ENCODE data around the gene ALOXE3. TPM values are rescaled to one million over a fixed set of nuclear protein-coding genes. Genes with fewer than 3 reads are reported as not detected.

Gene ALOXE3
- total RNA-seq, 1 donor from 2014 or later = not detected

- no peaks in the 10 kb centered on the region for H3K9me3 Mint-ChIP-seq (ENCODE audit: unreplicated experiment)
- H3K27me3 Mint-ChIP-seq (ENCODE audit: unreplicated experiment) = peaks cover 71% of the 10 kb centered on the region
- no peak overlapping the region for H3K4me3 Mint-ChIP-seq (ENCODE audit: unreplicated experiment)
- peaks cover 5% of the 10 kb centered on the region for H3K4me1 Mint-ChIP-seq (ENCODE audit: unreplicated experiment)
- no peak for TF ChIP-seq CTCF (IDR thresholded peaks at IDR 0.05)
- no peak overlapping the region for H3K27ac Mint-ChIP-seq (ENCODE audit: unreplicated experiment)
- H3K36me3 Mint-ChIP-seq (ENCODE audit: unreplicated experiment) = no peaks in the 10 kb centered on the region
- DNase-seq (ENCODE audit: extremely low spot score, unreplicated experiment) = no peak
These were observed 50.5 kb downstream of the ALOXE3 start for GRCh38 chr17:8067806-8068205.

- Mint-ChIP-seq H3K9me3 (ENCODE audit: unreplicated experiment) (no peaks in the 10 kb centered on the region), H3K27ac (ENCODE audit: unreplicated experiment) (no peak overlapping the region), H3K4me3 (ENCODE audit: unreplicated experiment) (no peak overlapping the region), H3K4me1 (ENCODE audit: unreplicated experiment) (peaks cover 8% of the 10 kb centered on the region), H3K36me3 (ENCODE audit: unreplicated experiment) (no peaks in the 10 kb centered on the region), H3K27me3 (ENCODE audit: unreplicated experiment) (peaks cover 72% of the 10 kb centered on the region)
- no peak for TF ChIP-seq CTCF (IDR thresholded peaks at IDR 0.05)
- no peak for DNase-seq (ENCODE audit: extremely low spot score, unreplicated experiment)
These were observed 51.2 kb downstream of the ALOXE3 start for GRCh38 chr17:8066841-8067775.

GRCh38 chr17:8064561-8065019 is 53.7 kb downstream of the ALOXE3 start:
- Mint-ChIP-seq H3K36me3 (ENCODE audit: unreplicated experiment) (no peaks in the 10 kb centered on the region), H3K9me3 (ENCODE audit: unreplicated experiment) (no peaks in the 10 kb centered on the region), H3K27ac (ENCODE audit: unreplicated experiment) (no peak overlapping the region), H3K4me3 (ENCODE audit: unreplicated experiment) (no peak overlapping the region), H3K27me3 (ENCODE audit: unreplicated experiment) (peaks cover 69% of the 10 kb centered on the region), H3K4me1 (ENCODE audit: unreplicated experiment) (peaks cover 8% of the 10 kb centered on the region)
- DNase-seq (ENCODE audit: extremely low spot score, unreplicated experiment) = no peak
- no peak for TF ChIP-seq CTCF (IDR thresholded peaks at IDR 0.05)

- Mint-ChIP-seq H3K4me3 (ENCODE audit: unreplicated experiment) (no peak overlapping the region), H3K36me3 (ENCODE audit: unreplicated experiment) (no peaks in the 10 kb centered on the region), H3K9me3 (ENCODE audit: unreplicated experiment) (no peaks in the 10 kb centered on the region), H3K27me3 (ENCODE audit: unreplicated experiment) (peaks cover 70% of the 10 kb centered on the region), H3K27ac (ENCODE audit: unreplicated experiment) (no peak overlapping the region), H3K4me1 (ENCODE audit: unreplicated experiment) (peaks cover 8% of the 10 kb centered on the region)
- DNase-seq (ENCODE audit: extremely low spot score, unreplicated experiment) = no peak
- TF ChIP-seq CTCF (IDR thresholded peaks at IDR 0.05) = no peak
These were observed 54.4 kb downstream of the ALOXE3 start for GRCh38 chr17:8063761-8064534.
